SK-N-SH (cell line): ENCODE measurements around the gene AMACR.

Source experiments
- CHD2 ChIP-seq: fragments of 150-350 bp; IDR thresholded peaks from 2 replicates; pipeline ENCODE4 v1.6.1; 2018; ENCODE audit warnings: low read length; ENCODE audit not compliant: partially characterized antibody
- CTCF ChIP-seq: fragments of 200-600 bp; sonication (generic); IDR thresholded peaks from 2 replicates; pipeline ENCODE4 v1.6.1; 2017; ENCODE audit warnings: antibody characterized with exemption, mild to moderate bottlenecking, moderate library complexity
- EZH2phosphoT487 ChIP-seq: fragments of 200-600 bp; sonication (generic); IDR thresholded peaks from 2 replicates; pipeline ENCODE4 v1.6.1; 2017; ENCODE audit warnings: low read depth, mixed run types, mild to moderate bottlenecking, antibody characterized with exemption, moderate library complexity, borderline replicate concordance
- FOXM1 ChIP-seq: IDR thresholded peaks from 2 replicates; pipeline ENCODE4 v1.4.0; 2012; ENCODE audit warnings: low read depth, mild to moderate bottlenecking
- MAX ChIP-seq: IDR thresholded peaks from 2 replicates; pipeline ENCODE4 v1.4.0; 2012; ENCODE audit warnings: low read depth
- TAF1 ChIP-seq: IDR thresholded peaks from 2 replicates; pipeline ENCODE4 v1.6.1; 2012; ENCODE audit warnings: low read depth, mild to moderate bottlenecking, low read length, moderate library complexity, borderline replicate concordance
- TEAD4 ChIP-seq: IDR thresholded peaks from 2 replicates; pipeline ENCODE4 v1.4.0; 2012; ENCODE audit warnings: mild to moderate bottlenecking, borderline replicate concordance; ENCODE audit not compliant: insufficient read depth
- ZBTB33 ChIP-seq: IDR thresholded peaks from 2 replicates; pipeline ENCODE4 v1.4.0; 2012; ENCODE audit warnings: low read depth, borderline replicate concordance

- TF ChIP-seq CTCF: no peak
- TF ChIP-seq TAF1: no peak
- TF ChIP-seq FOXM1: no peak
- TF ChIP-seq TEAD4: no peak
- TF ChIP-seq MAX: no peak
- no peak for TF ChIP-seq EZH2phosphoT487
- no peak for TF ChIP-seq ZBTB33
- TF ChIP-seq CHD2: no peak
These were observed 70.7 kb downstream of the AMACR start for GRCh38 chr5:33937017-33937706.
